Adipocyte (in vitro differentiated cells): ENCODE data around the gene OTOG.

Experiments
- DNase-seq: peaks from one replicate; pipeline ENCODE4 v3.0.0-alpha.2; 2015; ENCODE audit warnings: low read depth
- H3K27me3 ChIP-seq: replicated peaks from 2 replicates; pipeline ENCODE4 v1.7.0; 2013; ENCODE audit warnings: mild to moderate bottlenecking, low read length, moderate library complexity; ENCODE audit not compliant: control insufficient read depth, insufficient read depth
- H3K36me3 ChIP-seq: 2 replicates; pipeline ENCODE4 v1.7.0; 2013; ENCODE audit warnings: low read length, mild to moderate bottlenecking, moderate library complexity; ENCODE audit not compliant: control insufficient read depth, insufficient read depth, severe bottlenecking
- H3K4me1 ChIP-seq: 2 replicates; pipeline ENCODE4 v1.7.0; 2013; ENCODE audit warnings: mild to moderate bottlenecking, low read length, moderate library complexity; ENCODE audit not compliant: control insufficient read depth, insufficient read depth
- H3K4me3 ChIP-seq: 2 replicates; pipeline ENCODE4 v1.7.0; 2013; ENCODE audit warnings: mild to moderate bottlenecking, low read length, moderate library complexity
- H3K9ac ChIP-seq: 2 replicates; pipeline ENCODE4 v1.7.0; 2013; ENCODE audit warnings: mild to moderate bottlenecking, low read length, moderate library complexity
- H3K9me3 ChIP-seq: 2 replicates; pipeline ENCODE4 v1.7.0; 2013; ENCODE audit warnings: mild to moderate bottlenecking, low read length, moderate library complexity; ENCODE audit not compliant: control insufficient read depth

Gene OTOG

DNA sequence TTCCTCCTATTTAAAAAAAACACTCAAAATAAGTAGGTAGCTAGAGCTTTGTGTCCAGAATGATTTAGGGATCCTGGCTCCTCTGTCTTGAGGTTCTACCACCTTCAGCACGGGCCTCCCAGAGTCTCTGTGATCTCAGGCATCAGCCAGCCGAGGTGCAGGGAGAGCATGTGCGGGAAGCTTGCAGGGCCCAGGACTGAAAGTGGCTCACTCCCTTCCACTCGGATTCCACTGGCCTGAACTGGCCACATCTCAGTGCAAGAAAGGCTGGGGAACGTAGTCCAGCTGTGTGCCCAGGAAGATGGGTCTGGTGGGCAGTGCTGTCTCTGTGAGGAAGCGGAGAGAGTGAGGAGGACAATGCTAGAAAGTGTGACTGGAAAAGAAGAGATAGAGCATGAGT lies 104.0 kb downstream of the OTOG start:
- Histone ChIP-seq H3K4me3 (no peak overlapping the region), H3K36me3 (no peaks in the 10 kb centered on the region), H3K4me1 (peaks cover 8% of the 10 kb centered on the region), H3K9me3 (peaks cover 34% of the 10 kb centered on the region), H3K27me3 (peaks cover 23% of the 10 kb centered on the region), H3K9ac (no peak overlapping the region)
- no peak for DNase-seq

DNA sequence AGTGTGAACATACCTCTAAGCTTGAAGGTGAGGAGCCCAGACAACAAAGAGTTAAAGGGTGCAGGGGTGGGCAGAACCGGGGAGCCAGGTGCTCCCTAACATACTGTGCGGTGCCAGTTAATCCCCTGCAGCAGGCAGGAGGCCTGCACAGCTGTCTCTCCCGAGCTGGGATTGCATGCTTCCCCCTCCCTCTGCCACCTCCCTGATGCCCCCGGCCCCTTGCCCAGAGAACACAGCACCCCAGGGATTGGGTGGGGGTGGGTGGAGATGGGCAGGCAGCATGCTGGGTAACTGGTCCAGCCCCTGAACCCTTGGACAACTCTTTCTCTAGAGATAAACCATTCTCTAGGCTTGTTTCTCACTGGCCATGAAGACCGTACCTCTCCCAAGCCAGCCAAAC lies 104.6 kb downstream of the OTOG start:
- Histone ChIP-seq H3K9me3 (peaks cover 37% of the 10 kb centered on the region), H3K4me1 (peaks cover 8% of the 10 kb centered on the region), H3K4me3 (no peak overlapping the region), H3K27me3 (peaks cover 23% of the 10 kb centered on the region), H3K9ac (no peak overlapping the region), H3K36me3 (no peaks in the 10 kb centered on the region)
- no peak for DNase-seq

DNA sequence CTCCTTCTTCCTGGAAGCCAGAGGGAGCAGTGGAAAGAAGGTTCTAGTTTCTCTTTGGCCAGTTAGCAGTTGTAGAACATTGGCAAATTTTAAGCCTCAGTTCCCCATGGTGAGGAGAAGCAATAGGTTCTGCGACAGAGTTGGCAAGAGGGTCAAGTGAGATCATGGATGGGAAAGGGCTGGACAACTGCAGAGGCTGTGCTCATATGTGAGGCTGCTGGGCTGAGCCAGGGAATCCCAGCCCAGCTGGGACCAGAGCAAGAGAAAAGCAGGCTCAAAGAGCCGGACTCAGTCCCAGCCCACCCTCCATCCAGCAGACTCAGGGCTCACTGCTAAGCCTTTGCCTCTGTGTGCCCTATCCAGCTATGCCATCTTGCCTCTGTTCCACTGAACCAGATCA lies 105.5 kb downstream of the OTOG start:
- peaks cover 8% of the 10 kb centered on the region for H3K4me1 ChIP-seq
- no peak overlapping the region for H3K9ac ChIP-seq
- H3K4me3 ChIP-seq, result no peak overlapping the region
- H3K9me3 ChIP-seq, result peaks cover 37% of the 10 kb centered on the region
- H3K36me3 ChIP-seq, result no peaks in the 10 kb centered on the region
- no peak for DNase-seq
- peaks cover 27% of the 10 kb centered on the region for H3K27me3 ChIP-seq

DNA sequence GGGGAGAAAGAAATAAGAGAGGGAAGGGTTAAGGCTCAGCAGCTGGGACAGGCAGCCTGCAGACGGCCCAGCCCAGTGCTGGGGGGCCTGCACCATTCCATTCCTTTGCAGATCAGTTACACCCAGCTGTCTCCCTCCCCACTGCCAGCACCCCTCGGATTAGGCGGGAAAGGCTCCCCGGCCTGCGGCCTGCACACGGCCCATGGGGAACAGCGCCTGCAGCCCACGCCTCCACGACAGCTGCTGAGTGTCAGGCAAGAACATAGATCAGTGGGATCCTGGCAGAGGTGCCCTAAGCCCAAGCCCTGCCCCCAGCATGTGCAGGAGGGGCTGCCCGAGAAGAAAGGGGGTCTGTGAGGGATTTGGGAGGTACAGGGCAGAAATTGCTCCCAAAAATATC lies 106.6 kb downstream of the OTOG start:
- Histone ChIP-seq H3K27me3 (peaks cover 24% of the 10 kb centered on the region), H3K4me1 (peaks cover 8% of the 10 kb centered on the region), H3K9me3 (peaks cover 26% of the 10 kb centered on the region), H3K36me3 (no peaks in the 10 kb centered on the region), H3K9ac (no peak overlapping the region), H3K4me3 (no peak overlapping the region)
- DNase-seq, result no peak

DNA sequence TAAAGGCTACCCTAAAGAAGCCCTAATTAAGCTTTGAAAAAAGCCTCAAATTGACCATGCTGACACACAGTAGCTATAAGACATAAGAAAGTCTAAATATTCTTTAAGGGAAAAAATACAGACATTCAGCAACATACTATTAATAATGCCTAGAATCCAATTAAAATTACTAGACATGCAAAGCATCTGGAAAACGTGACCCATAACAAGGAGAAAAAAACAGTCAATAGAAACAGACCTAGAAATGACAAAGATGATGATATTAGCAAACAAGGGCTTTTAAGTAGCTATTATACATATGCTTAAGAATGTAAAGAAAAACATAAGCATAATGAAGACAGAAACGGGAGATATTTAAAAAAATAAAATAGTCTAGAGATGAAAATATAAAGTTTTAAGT lies 108.6 kb downstream of the OTOG start:
- Histone ChIP-seq H3K9me3 (peaks cover 24% of the 10 kb centered on the region), H3K4me3 (no peak overlapping the region), H3K27me3 (peaks cover 20% of the 10 kb centered on the region), H3K9ac (no peak overlapping the region), H3K4me1 (no peaks in the 10 kb centered on the region), H3K36me3 (no peaks in the 10 kb centered on the region)
- DNase-seq, result no peak

GRCh38 chr11:17658211-17658610 lies 111.2 kb downstream of the OTOG start:
- no peak for DNase-seq
- H3K9me3 ChIP-seq, result peaks cover 24% of the 10 kb centered on the region
- no peaks in the 10 kb centered on the region for H3K36me3 ChIP-seq
- H3K27me3 ChIP-seq, result peaks cover 4% of the 10 kb centered on the region
- H3K4me1 ChIP-seq, result no peaks in the 10 kb centered on the region
- H3K4me3 ChIP-seq, result no peak overlapping the region
- H3K9ac ChIP-seq, result no peak overlapping the region

GRCh38 chr11:17668166-17668565 lies 121.1 kb downstream of the OTOG start:
- Histone ChIP-seq H3K27me3 (peaks cover 12% of the 10 kb centered on the region), H3K4me1 (no peaks in the 10 kb centered on the region), H3K36me3 (no peaks in the 10 kb centered on the region), H3K9ac (no peak overlapping the region), H3K9me3 (peaks cover 6% of the 10 kb centered on the region), H3K4me3 (no peak overlapping the region)
- DNase-seq, result no peak

- Histone ChIP-seq H3K36me3 (no peaks in the 10 kb centered on the region), H3K27me3 (peaks cover 13% of the 10 kb centered on the region), H3K4me3 (no peak overlapping the region), H3K4me1 (no peaks in the 10 kb centered on the region), H3K9me3 (peaks cover 27% of the 10 kb centered on the region), H3K9ac (no peak overlapping the region)
- DNase-seq, result no peak
Measured at GRCh38 chr11:17672469-17672868, 125.4 kb downstream of the OTOG start.

DNA sequence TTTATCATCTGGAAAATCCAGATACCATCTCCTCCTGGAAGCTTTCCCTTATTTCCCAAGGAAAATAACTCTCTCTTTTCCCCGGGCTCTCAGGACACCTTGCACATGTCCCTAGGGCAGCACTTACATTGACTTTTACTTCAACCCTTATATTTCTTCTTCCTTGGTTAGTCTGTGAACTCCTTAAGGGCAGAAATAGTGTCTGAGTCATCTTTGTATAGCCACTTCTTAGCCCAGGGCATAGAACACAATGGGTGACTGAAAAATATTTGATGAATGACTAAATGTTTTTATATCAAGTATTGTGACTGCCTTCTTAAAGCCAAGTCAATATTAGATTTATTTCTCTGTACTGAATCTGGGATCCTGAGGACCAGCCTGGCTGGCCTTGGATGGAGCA lies 126.9 kb downstream of the OTOG start:
- Histone ChIP-seq H3K4me1 (no peaks in the 10 kb centered on the region), H3K9ac (no peak overlapping the region), H3K9me3 (peaks cover 30% of the 10 kb centered on the region), H3K27me3 (peaks cover 14% of the 10 kb centered on the region), H3K36me3 (no peaks in the 10 kb centered on the region), H3K4me3 (no peak overlapping the region)
- DNase-seq, result no peak

GRCh38 chr11:17682848-17683247 lies 135.8 kb downstream of the OTOG start:
- H3K4me1 ChIP-seq, result no peaks in the 10 kb centered on the region
- no peak for DNase-seq
- no peaks in the 10 kb centered on the region for H3K9me3 ChIP-seq
- H3K4me3 ChIP-seq, result no peak overlapping the region
- no peaks in the 10 kb centered on the region for H3K36me3 ChIP-seq
- H3K27me3 ChIP-seq, result peaks cover 34% of the 10 kb centered on the region
- no peak overlapping the region for H3K9ac ChIP-seq

DNA sequence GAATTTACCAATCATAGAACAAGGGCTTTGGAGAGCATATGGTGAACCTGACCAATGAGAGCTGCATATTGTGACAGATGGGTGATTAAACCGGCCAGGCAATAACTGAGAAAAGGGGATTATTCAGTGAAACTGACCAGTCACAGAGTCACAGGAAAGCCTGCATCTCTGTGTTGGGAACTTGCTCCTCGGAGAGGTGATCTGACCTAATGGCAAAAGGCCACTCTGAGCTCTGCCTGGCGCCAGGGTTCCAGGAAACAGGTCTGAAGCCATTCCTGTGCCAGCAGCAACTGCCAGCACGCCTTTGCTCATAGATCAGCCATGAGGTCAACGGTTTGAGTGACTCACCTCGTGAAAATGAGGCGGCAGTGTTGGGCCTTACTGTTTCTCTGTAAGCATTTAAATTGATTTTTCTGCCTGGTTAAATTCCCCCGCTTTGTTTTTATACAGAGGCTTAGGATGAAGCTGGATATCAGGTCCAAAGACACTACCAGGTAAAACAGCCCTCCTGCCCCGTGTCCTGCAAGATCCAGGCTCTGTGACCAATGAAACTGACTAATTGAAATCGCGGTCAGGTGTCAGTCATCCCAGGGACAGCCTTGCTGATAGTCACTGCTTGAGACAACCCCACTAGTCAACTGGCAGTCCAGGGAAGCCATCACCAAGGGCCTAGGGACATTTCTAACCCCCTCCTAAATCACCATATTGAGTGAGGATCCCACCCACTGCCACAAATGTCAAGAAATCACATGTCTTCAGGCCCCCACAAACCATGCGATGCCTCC lies 136.5 kb downstream of the OTOG start:
- Histone ChIP-seq H3K36me3 (no peaks in the 10 kb centered on the region), H3K9ac (no peak overlapping the region), H3K4me3 (no peak overlapping the region), H3K4me1 (no peaks in the 10 kb centered on the region), H3K27me3 (peaks cover 34% of the 10 kb centered on the region), H3K9me3 (no peaks in the 10 kb centered on the region)
- peak; percentile 5 for DNase-seq

- Histone ChIP-seq H3K36me3 (no peaks in the 10 kb centered on the region), H3K4me3 (no peak overlapping the region), H3K9me3 (no peaks in the 10 kb centered on the region), H3K27me3 (peaks cover 29% of the 10 kb centered on the region), H3K9ac (no peak overlapping the region), H3K4me1 (no peaks in the 10 kb centered on the region)
- no peak for DNase-seq
Measured at GRCh38 chr11:17684550-17684949, 137.5 kb downstream of the OTOG start.
